GM23338 (cell line): Measurements from ENCODE around the gene SPACA7. TPM values are rescaled to one million over a fixed set of nuclear protein-coding genes. Genes with fewer than 3 reads are reported as not detected.

Source experiments
- ATAC-seq: fragments of 200-7000 bp; cut with Tn5 transposase; 3 replicates; pipeline ENCODE4 v1.9.1; 2020
- DNase-seq: peaks from one replicate; pipeline ENCODE4 v3.0.0-alpha.2; 2015; ENCODE audit warnings: low spot score
- H2AFZ ChIP-seq: fragments of 200-600 bp; sonication (generic); 2 replicates; pipeline ENCODE4 v1.8.0; 2016; ENCODE audit warnings: antibody characterized with exemption, mild to moderate bottlenecking, moderate library complexity
- H3F3A ChIP-seq: fragments of 200-600 bp; sonication (generic); replicated peaks from 2 replicates; pipeline ENCODE4 v1.8.0; 2017; ENCODE audit warnings: antibody characterized with exemption, mixed run types, low read depth
- H3K27ac ChIP-seq: fragments of 200-600 bp; sonication (generic); 2 replicates; pipeline ENCODE4 v1.6.1; 2016; ENCODE audit warnings: low read depth
- H3K27me3 ChIP-seq: fragments of 200-600 bp; sonication (generic); 2 replicates; pipeline ENCODE4 v1.8.0; 2016; ENCODE audit warnings: mild to moderate bottlenecking, mixed run types, moderate library complexity; ENCODE audit not compliant: insufficient read depth
- H3K36me3 ChIP-seq: fragments of 200-600 bp; sonication (generic); 2 replicates; pipeline ENCODE4 v1.8.0; 2016; ENCODE audit warnings: mild to moderate bottlenecking; ENCODE audit not compliant: insufficient read depth
- H3K4me1 ChIP-seq: fragments of 200-600 bp; sonication (generic); 2 replicates; pipeline ENCODE4 v1.8.0; 2016; ENCODE audit warnings: mild to moderate bottlenecking, moderate library complexity; ENCODE audit not compliant: insufficient read depth
- H3K4me2 ChIP-seq: fragments of 200-600 bp; sonication (generic); 2 replicates; pipeline ENCODE4 v1.7.1; 2017; ENCODE audit warnings: mixed run types
- H3K4me3 ChIP-seq: fragments of 200-600 bp; sonication (generic); 2 replicates; pipeline ENCODE4 v1.6.1; 2016; ENCODE audit warnings: mixed run types
- H3K79me2 ChIP-seq: fragments of 200-600 bp; sonication (generic); replicated peaks from 2 replicates; pipeline ENCODE4 v1.8.0; 2017; ENCODE audit warnings: mild to moderate bottlenecking; ENCODE audit not compliant: insufficient read depth
- H3K9me2 ChIP-seq: fragments of 200-600 bp; sonication (generic); 2 replicates; pipeline ENCODE4 v1.8.0; 2017; ENCODE audit not compliant: insufficient read depth
- H4K20me1 ChIP-seq: fragments of 200-600 bp; sonication (generic); replicated peaks from 2 replicates; pipeline ENCODE4 v1.8.0; 2017; ENCODE audit warnings: mild to moderate bottlenecking; ENCODE audit not compliant: insufficient read depth
- H3K27ac Mint-ChIP-seq: 2 replicates; pipeline ENCODE4 v1.8.0; 2020; ENCODE audit warnings: inconsistent platforms, mild to moderate bottlenecking, moderate library complexity, mixed read lengths
- H3K27me3 Mint-ChIP-seq: 3 replicates; pipeline ENCODE4 v1.8.0; 2022; ENCODE audit warnings: low read depth, mild to moderate bottlenecking, moderate library complexity, mixed read lengths, inconsistent platforms; ENCODE audit not compliant: insufficient read depth, poor library complexity
- H3K36me3 Mint-ChIP-seq: 3 replicates; pipeline ENCODE4 v1.8.0; 2021; ENCODE audit warnings: low read depth, mild to moderate bottlenecking, inconsistent platforms, moderate library complexity, mixed read lengths
- H3K4me1 Mint-ChIP-seq: 3 replicates; pipeline ENCODE4 v1.8.0; 2020; ENCODE audit warnings: mild to moderate bottlenecking, inconsistent platforms, mixed read lengths
- H3K4me3 Mint-ChIP-seq: 3 replicates; pipeline ENCODE4 v1.8.0; 2021; ENCODE audit warnings: moderate library complexity, mild to moderate bottlenecking, inconsistent platforms, mixed read lengths
- H3K9me3 Mint-ChIP-seq: 3 replicates; pipeline ENCODE4 v1.8.0; 2020; ENCODE audit warnings: moderate library complexity, mild to moderate bottlenecking, inconsistent platforms, mixed read lengths
- CREB1 ChIP-seq: fragments of 250-450 bp; sonication (Bioruptor Pico); IDR thresholded peaks from 2 replicates; pipeline ENCODE4 v1.5.0; 2020; ENCODE audit warnings: low read depth, mild to moderate bottlenecking, moderate library complexity
- CTCF ChIP-seq, 2 experiments: fragments of 200-600 bp in 1 of 2; sonication (generic) in 1 of 2; conservative IDR thresholded peaks; 2 replicates each; pipeline versions ENCODE4 v1.5.1 to v1.6.1; 2016 to 2017; ENCODE audit warnings: antibody characterized with exemption in 2 of 2, low read depth in 2 of 2, mild to moderate bottlenecking in 2 of 2, moderate library complexity in 1 of 2
- ETS1 ChIP-seq: IDR thresholded peaks from 2 replicates; pipeline ENCODE4 v1.6.1; 2016; ENCODE audit warnings: antibody characterized with exemption
- EZH2 ChIP-seq: fragments of 200-600 bp; sonication (generic); IDR thresholded peaks from one replicate; pipeline ENCODE4 v1.8.0; 2017; ENCODE audit warnings: antibody characterized with exemption, mild to moderate bottlenecking, low read depth; ENCODE audit not compliant: unreplicated experiment
- EZH2phosphoT487 ChIP-seq: fragments of 200-600 bp; sonication (generic); IDR thresholded peaks from one replicate; pipeline ENCODE4 v1.8.1; 2018; ENCODE audit warnings: antibody characterized with exemption; ENCODE audit not compliant: unreplicated experiment
- JUNB ChIP-seq: IDR thresholded peaks from one replicate; pipeline ENCODE4 v1.6.1; 2016; ENCODE audit warnings: antibody characterized with exemption; ENCODE audit not compliant: unreplicated experiment
- NANOG ChIP-seq: IDR thresholded peaks from 2 replicates; pipeline ENCODE4 v1.6.1; 2016; ENCODE audit warnings: antibody characterized with exemption, borderline replicate concordance
- POLR2AphosphoS5 ChIP-seq: IDR thresholded peaks from 2 replicates; pipeline ENCODE4 v1.6.1; 2016; ENCODE audit warnings: antibody characterized with exemption, low read depth
- REST ChIP-seq: IDR thresholded peaks from one replicate; pipeline ENCODE4 v1.6.1; 2018; ENCODE audit warnings: antibody characterized with exemption; ENCODE audit not compliant: unreplicated experiment
- STAT1 ChIP-seq: IDR thresholded peaks from one replicate; pipeline ENCODE4 v1.6.1; 2016; ENCODE audit warnings: antibody characterized with exemption; ENCODE audit not compliant: unreplicated experiment
- ZNF114 ChIP-seq: fragments of 250-450 bp; sonication (Bioruptor Pico); IDR thresholded peaks from 2 replicates; pipeline ENCODE4 v1.5.0; 2020; ENCODE audit warnings: mild to moderate bottlenecking, moderate library complexity
- ZNF331 ChIP-seq: fragments of 250-450 bp; sonication (Bioruptor Pico); IDR thresholded peaks from 2 replicates; pipeline ENCODE4 v1.5.0; 2020; ENCODE audit warnings: low read depth, mild to moderate bottlenecking, moderate library complexity
- ZNF462 ChIP-seq: fragments of 250-450 bp; sonication (Bioruptor Pico); IDR thresholded peaks from 2 replicates; pipeline ENCODE4 v1.5.0; 2020; ENCODE audit warnings: mild to moderate bottlenecking, moderate library complexity
- polyA plus RNA-seq: library from polyadenylated mRNA; unstranded; fragments of >200 nt; fragmentation: Nextera tagmentation; extraction: Ambion mirVana; gene quantifications from 2 replicates; pipeline ENCODE4 v1.2.1, GENCODE V29; 2016
- total RNA-seq: library from RNA; depleted of rRNA; stranded (reverse); fragments of >200 nt; shearing (Covaris generic); gene quantifications from 2 replicates; pipeline ENCODE4 v1.2.3, GENCODE V29; 2014

The SPACA7 gene
- total and polyA plus RNA-seq, 2 experiments from 2014 or later: not detected

- no peak overlapping the region for H3K4me3 ChIP-seq
- H3K27ac ChIP-seq: no peak overlapping the region
- H2AFZ ChIP-seq: no peak overlapping the region
- Mint-ChIP-seq H3K9me3 (no peaks in the 10 kb centered on the region), H3K27me3 (peaks cover 9% of the 10 kb centered on the region), H3K4me1 (no peaks in the 10 kb centered on the region), H3K36me3 (no peaks in the 10 kb centered on the region), H3K4me3 (no peak overlapping the region), H3K27ac (no peak overlapping the region; the same call in 1 of the 2 replicates)
- H3K9me2 ChIP-seq: no peaks in the 10 kb centered on the region
- DNase-seq (no peak), ATAC-seq (no peak)
- H4K20me1 ChIP-seq: no peaks in the 10 kb centered on the region
- H3K79me2 ChIP-seq: no peaks in the 10 kb centered on the region
- H3K36me3 ChIP-seq: no peaks in the 10 kb centered on the region
- no peak overlapping the region for H3K4me2 ChIP-seq
- H3K27me3 ChIP-seq: no peaks in the 10 kb centered on the region
- H3F3A ChIP-seq: no peaks in the 10 kb centered on the region
- no peaks in the 10 kb centered on the region for H3K4me1 ChIP-seq
- TF ChIP-seq ZNF462 (CRISPR knock-in tag) (no peak), CREB1 (CRISPR knock-in tag) (no peak), ETS1 (no peak), POLR2AphosphoS5 (no peak), NANOG (no peak), JUNB (no peak), ZNF331 (CRISPR knock-in tag) (no peak), ZNF114 (CRISPR knock-in tag) (no peak), STAT1 (no peak), EZH2 (no peak), EZH2phosphoT487 (no peak), CTCF (conservative IDR thresholded peaks at IDR 0.05; ENCODE audit: low read depth in 2 of 2) (no peak), REST (no peak)
Observed at GRCh38 chr13:112448621-112449544, 72.7 kb downstream of the SPACA7 start.
